CD4-positive, alpha-beta T cell treated with Interferon gamma for 1 hour (primary cell): Measurements from ENCODE around the gene SRRM2.

Source experiments
- DNase-seq: peaks from one replicate; pipeline ENCODE4 v3.0.0-alpha.2; 2020

Gene SRRM2

DNA sequence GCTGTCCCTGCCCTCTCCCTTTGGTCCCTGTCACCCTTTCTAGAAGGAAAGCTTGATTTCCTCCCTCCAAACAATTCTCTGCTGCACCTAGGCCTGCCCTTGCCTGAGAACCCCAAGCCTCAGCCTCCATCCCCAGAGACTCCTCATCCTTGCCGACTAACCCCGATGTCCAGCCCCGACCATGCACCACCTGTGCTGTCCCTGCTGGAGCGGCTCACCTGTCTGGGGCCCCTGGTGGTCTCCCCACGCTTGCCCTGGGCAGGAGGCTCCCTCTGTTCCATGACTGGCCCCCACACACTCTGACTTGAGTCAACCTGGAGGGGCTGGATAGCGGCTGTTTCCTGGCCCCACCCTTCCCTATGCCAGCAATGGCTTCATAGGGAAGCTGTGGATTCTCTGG is 12.0 kb upstream of the SRRM2 start:
- no peak for DNase-seq

DNA sequence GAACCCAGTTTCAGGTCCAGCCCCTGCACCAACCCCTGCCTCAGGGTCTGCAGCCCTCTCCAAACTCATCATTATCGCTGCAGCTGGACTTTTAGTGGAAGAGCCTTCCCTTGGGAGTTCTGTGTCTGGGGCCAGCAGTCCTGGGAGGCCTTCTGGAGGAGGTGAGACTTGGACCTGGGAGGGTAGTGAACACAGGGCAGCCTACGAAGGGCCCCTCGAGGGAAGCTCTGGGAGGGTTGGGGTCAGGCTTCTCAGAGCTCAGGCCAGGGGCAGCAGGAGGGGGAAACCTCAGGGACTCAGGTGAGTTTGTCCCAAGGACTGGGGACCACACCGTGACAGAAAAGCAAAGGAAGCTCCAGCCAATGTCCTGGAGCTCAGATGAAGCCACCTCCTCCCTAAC is 11.3 kb upstream of the SRRM2 start:
- no peak for DNase-seq

DNA sequence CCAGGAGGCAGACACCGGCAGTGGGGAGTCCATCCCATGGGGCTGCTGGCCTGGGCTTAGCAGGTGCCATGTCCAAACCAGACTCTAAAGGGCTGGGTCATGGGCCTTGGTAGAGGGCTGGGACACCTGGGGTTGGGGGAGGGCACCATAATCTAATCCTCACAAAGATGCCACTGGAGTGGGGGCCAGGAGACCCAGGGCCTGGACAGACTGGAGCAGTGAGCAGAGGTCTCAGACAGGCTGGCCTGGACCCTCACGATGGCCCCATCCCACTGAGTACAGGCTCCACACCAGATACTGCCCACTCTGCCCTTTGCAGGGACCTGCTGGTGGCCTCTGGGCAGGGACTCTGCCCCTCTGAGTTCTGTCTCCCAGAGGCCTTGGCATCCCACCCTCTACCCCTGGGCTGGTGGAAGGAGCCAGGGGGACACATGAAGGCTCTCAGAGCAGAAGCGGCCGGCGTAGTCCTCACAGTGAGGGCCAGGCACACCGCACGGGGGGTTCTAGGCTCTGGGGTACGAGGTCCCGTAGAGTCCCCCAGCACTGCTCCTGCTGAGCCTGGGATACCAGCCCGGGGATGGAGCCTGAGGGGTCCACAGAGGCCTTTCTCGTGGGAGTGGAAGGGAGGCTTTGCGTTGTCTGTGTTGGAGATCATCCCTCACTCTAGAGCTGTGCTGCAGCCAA is 10.0 kb upstream of the SRRM2 start:
- no peak for DNase-seq

DNA sequence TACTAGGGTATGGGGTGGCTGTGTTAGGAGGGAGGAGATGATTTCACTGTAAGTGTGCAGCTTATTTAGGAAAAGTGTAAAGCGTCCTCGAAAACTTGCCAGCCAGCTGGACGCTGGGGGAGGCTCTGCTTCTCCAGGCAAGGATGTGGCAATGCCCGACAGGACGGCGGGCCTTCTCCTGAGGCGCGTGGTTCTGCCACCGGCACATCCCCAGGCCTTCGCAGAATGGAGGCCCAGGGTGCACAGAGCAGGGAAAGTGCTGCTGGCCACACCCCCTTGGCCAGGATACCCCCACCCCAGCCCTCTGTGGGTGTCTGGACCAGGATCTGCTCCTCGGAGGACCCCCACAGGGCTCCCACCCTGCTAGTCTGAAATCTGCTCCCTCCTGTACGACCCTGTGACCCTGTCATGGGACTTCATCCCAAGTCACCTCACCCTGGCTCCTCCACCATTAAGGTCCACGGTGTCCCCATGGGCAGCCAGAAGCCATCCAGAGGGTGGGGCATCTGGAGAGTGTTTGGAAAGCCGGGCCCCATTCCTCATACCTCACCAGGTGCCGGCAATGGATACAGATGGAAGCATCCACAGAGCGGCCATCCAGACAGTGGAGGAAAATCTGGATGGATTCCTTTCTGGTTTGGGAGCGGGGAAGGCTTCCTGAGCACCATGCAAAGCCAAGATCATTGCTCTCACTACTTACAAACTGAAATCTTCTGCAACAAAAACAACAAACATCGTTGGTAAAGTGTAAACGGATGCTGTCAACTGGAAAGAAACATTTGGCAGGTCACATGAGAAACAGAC is 9.2 kb upstream of the SRRM2 start:
- DNase-seq, result no peak

DNA sequence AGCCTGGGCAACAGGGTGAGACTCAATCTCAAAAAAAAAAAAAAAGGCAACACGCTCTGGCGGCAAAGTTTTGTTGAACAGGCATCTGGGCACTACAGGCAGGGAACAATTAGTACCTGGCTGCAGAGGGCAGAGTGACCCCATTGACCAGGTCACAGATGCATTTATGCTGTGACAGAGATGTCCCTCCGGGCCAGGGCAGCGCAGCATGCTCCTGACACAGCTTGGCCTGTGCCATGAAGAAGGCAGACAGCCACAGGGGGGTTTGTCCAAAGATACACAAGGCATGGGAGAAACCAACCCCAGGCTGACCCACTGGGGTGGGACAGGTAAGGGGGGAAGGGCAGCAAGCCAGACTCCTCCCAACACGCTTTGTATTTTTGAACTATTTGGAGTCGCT is 7.7 kb upstream of the SRRM2 start:
- no peak for DNase-seq

DNA sequence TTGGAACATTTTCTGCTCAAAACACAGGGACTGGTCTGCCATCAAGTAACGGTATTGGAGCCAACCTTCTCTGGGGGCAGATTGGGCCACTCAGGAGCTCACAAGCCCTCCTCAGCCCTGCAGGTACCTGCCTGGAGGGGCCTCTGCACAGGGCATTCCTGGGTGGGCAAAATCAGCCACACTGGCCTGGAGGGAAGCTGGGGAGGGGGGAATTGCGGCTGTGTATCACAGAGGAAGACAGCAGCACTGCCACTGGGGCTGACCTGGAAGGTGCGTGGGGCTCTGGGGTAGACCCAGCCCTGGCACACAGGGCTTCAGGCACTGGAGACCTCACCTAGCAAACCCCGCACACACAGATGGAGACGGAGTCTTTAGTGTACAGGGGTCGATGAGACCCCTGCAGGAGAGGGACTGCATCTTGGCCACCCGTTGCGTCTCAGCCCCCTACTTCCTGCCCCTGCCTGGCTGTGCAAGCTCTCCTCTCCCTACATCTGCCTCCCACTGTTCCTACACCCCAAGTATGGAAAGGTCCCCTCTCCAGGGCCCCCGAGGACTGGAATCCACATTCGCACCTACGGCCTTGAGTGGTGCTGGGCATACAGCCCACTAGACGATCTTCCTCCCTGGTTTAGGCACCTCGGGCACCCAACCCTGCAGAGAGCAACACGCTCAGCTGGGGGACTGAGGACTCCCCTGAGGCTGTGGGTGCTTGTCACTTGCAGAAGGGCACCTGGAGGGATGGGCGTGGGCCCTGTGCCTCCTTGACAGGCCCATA is 7.1 kb upstream of the SRRM2 start:
- no peak for DNase-seq

DNA sequence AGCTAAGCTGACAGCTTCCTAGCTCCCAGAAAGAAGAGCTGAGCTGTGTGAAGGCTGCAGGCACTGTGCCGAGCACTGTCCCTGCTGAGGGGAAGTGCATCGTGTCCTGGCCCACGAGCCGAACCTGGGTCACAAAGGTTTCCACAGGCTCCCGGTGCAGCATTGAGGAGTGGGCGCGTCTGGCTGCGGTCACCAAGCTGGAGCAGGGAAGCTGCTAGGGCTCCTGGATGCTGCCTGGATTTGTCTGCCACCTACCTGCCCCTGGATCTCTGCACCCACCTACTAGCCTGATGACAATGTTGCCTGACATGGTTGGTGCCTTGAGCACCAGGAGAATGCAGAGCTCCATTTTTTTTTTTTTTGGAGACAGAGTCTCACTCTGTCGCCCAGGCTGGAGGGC is 6.5 kb upstream of the SRRM2 start:
- no peak for DNase-seq

DNA sequence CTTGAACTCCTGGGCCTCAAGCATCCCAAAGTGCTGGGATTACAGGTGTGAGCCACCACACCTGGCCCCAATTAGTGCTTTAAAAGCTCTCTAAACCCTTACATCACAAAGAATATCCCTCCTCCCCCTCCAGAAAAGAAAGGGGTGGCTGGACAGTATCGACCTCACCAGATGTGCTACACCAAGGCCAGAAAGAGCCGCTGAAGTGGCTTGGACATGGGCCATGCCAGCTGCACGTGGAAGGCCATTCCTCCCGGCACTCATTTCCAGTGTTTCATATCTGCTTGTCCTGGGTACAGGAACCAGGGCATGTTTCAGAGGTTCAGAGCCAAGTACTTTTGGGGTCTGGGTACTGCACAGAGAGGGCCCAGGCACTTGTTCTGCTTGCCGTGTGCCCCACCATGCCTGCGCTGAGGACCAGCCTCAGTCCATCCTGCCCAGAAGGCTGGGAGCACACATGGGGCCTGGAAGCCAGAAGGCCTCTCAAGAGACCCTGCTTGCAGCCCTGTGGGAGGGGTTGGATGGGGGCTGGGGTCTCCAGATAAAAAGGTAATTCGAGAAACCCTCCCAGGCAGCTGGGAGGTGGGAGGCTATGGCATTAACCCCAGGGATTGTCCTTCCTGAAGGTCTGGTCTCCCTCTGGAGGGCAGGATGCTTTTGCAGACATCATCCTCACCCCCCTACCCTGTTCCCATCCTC is 3.5 kb upstream of the SRRM2 start:
- DNase-seq, result no peak

DNA sequence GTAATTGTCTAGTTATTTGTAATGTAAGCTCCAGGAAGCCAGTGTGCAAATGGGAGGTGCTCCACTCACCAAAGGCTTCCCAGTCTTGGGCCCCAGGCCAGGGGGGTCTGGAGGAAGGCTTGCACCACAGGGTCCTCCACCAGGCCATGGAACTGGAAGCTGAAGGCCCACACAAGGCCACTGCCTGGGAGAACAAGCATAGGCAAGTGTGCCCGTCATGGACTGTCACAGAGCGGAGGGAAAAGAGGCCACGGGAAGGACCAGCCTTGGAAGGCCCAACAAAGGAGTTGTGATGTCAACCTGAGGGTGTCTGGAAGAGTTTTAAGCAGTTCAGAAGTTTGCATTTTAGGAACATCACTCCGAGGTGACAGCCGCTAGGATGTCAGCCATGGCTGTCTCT is 3.0 kb upstream of the SRRM2 start:
- DNase-seq, result no peak

DNA sequence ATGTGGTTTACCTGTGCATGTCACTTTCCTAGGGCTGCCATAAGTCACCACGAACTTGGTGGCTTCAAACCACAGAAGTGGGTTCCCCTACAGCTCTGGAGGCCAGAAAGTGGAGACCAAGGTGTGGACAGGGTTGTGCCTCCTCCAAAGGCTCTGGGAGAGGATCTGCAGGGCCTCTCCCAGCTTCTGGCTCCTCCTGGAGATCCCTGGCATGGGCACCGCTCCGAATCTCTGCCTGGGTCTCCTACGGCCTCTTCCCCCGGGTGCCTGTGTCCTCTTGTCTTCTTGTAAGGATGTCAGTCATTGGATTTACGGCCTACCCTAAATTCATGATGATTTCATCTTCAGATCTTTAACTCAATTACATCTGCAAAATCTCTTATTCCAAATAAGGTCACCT is 2.5 kb upstream of the SRRM2 start:
- DNase-seq, result no peak

DNA sequence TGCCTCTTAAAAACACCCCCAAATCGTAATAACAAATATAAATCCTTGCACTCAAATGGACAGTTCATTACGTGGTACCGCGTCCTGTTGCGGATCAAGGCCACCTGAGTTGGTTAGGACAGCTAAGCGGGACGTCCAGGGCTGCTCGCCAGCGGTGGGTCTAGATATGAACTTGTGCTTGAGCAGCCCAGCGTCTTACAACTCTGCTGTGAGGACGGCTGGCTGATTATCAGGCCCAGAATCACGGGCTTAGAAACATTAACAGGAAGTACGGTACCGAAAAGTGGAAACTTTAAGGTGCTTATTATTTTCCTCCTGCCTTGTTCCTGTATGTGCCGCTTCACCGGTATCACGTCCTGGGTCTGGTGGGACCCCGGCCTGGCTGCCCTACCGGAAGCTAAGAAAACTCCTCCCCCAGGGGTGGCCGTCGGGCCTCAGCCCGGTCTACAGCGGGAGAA is 832 bp upstream of the SRRM2 start:
- no peak for DNase-seq

DNA sequence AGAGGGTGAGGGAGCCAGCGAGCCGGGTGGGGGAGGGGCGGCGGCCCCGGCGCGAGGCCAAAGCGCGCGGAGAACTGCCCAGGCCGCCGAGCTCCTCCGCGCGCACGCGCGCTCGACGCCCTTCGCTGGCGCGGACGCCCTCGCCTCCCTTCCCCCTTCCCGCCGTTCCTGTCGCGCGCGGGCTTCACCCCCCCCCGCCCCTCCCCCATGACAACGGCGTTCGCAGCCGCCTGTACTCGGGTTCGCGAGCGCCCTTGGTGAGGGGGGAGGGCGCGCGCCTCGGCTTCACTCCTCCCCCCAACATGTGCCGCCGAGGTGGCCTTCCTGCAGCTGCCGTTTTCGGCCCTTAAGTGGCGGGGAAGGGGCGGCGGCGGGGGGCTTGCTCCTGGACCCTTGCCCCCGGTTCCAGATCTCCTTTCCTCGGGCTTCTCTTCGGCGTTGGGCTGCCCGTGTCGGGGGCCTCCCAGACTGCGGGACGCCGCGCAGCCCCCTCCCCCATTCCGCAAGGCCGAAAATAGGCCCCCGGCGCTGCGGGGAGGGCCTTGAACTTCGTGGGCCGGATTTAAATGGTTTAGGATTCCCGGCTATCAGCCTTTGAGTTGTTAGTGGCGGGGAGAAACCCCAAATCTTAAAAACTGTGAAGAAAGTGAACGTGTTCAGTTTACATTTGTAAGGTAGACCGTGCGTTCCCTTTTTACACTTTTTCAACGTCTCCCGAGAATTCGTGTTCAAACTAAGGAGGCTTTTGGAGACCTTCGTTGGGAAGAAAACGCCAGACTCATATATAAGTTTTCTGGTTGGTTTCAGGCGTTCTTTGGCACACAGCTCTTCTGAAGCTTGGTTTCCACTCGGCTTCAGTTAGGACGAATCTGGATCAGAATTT is 653 bp downstream of the SRRM2 start:
- peak; percentile 78 for DNase-seq

DNA sequence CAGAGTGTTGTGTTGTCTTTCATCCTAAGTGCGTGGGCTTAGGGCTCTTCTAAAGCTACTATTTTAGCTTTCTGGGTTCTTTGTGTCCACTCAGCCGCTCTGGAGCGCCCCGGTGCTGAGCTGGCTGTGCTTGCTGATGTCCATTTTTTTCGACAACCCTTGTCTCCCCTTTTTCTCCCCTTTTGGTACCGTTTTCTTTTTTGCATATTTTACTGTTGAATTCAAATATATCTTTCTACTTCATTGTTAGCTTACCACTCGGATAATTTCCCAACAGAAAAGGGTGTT is 1.2 kb downstream of the SRRM2 start:
- no peak for DNase-seq

DNA sequence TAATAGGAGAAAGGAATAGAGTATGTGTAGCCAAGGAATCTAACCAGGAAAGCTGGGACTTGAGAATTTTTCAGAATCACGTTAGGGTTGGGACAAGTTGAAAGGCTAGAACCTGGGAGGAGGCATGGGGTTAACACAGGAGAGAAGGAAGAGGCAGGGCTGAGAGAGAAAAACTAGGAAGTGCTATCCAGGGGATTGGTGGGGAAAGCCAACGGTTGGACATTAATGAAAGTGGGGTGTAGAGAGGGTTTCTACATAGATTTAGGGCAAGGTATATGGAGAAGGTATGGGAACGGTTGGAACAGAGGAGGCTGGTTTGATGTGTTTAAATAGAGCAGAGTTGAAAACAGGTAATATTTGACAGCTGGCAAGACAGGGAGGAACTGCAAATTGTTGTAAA is 2.7 kb downstream of the SRRM2 start:
- no peak for DNase-seq

DNA sequence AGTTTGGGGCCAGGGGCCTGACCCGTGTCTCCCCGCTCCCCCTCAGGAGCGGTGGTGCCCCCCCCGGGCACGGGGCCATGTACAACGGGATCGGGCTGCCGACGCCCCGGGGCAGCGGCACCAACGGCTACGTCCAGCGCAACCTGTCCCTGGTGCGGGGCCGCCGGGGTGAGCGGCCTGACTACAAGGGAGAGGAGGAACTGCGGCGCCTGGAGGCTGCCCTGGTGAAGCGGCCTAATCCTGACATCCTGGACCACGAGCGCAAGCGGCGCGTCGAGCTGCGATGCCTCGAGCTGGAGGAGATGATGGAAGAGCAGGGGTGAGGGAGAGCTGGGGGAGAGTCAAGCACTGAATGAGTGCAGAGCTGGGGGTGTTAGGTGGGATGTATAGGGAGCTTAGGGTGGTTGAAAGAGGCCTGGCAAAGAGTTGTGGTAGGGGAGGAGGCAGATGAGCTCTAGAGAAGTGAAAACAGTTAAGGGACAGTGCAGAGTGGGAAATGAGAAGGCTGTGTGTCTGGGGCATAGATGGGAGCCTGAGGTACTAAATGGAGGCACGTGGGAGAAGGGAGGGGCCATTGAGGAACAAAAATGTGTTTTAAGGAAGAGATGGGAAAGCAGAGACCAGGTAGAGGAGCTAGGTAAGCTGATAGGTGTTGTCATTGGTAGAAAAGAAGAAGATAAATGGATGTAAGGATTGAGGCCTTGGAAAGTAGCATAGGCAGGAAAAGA is 4.0 kb downstream of the SRRM2 start:
- no peak for DNase-seq

DNA sequence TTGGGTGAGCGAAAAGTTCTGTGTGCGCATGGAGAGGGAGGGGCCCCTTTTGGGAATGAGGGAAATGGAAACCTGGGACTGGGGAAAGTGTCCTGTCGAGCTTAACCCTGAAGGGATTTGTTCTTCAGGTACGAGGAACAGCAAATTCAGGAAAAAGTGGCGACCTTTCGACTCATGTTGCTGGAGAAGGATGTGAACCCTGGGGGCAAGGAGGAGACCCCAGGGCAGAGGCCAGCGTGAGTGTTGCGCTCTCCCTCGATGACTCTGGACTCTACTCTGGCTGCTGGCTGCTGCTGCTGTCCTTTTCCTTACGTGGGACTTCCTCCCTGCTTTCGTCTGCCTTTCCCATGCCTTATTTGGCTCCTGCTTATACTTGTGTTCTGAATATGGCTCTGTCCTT is 4.9 kb downstream of the SRRM2 start:
- no peak for DNase-seq

DNA sequence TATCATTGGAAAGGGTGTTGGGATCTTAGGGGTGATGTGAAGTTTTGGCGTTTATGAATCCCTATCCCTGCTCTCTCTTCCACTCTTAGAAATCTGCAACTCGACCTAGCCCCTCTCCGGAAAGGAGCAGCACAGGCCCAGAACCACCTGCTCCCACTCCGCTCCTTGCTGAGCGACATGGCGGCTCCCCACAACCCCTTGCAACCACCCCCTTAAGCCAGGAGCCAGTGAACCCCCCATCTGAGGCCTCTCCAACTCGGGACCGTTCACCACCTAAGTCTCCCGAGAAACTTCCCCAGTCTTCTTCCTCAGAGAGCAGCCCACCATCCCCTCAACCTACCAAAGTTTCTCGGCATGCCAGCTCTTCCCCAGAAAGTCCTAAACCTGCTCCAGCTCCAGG is 9.0 kb downstream of the SRRM2 start:
- DNase-seq, result no peak

DNA sequence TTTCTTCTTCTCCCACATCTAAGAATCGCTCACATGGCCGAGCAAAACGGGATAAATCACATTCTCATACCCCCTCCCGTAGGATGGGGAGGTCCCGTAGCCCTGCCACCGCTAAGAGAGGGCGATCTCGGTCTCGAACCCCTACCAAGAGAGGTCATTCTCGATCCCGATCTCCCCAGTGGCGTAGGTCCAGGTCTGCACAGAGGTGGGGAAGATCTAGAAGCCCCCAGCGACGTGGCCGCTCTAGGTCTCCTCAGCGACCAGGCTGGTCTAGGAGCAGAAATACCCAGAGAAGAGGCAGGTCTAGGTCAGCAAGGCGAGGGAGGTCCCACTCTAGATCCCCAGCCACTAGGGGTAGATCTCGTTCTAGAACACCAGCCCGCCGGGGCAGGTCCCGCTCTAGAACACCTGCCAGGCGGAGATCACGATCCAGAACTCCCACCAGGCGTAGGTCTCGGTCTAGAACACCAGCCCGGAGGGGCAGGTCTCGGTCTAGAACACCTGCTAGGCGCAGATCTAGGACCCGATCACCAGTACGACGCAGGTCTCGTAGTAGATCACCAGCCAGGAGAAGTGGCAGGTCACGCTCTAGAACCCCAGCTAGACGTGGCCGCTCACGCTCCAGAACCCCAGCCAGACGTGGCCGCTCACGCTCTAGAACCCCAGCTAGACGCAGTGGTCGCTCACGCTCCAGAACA is 9.6 kb downstream of the SRRM2 start:
- DNase-seq, result no peak

DNA sequence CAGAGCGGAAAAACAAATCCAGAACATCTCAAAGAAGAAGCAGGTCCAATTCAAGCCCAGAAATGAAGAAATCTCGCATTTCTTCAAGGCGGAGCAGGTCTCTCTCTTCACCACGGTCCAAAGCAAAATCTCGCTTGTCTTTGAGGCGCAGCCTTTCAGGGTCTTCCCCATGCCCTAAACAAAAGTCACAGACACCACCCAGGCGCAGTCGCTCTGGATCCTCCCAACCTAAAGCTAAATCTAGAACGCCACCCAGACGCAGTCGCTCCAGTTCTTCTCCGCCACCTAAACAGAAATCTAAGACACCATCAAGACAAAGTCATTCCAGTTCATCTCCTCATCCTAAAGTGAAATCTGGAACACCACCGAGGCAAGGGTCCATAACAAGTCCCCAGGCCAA is 10.3 kb downstream of the SRRM2 start:
- no peak for DNase-seq

DNA sequence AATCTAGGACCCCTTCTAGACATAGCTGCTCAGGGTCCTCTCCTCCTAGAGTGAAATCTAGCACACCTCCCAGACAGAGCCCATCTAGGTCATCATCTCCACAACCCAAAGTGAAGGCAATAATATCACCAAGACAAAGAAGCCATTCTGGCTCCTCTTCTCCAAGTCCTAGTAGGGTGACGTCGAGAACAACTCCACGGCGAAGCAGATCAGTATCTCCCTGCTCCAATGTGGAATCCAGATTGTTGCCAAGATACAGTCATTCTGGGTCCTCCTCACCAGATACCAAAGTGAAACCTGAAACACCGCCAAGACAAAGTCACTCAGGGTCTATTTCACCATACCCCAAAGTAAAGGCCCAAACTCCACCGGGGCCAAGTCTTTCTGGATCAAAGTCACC is 10.7 kb downstream of the SRRM2 start:
- no peak for DNase-seq

DNA sequence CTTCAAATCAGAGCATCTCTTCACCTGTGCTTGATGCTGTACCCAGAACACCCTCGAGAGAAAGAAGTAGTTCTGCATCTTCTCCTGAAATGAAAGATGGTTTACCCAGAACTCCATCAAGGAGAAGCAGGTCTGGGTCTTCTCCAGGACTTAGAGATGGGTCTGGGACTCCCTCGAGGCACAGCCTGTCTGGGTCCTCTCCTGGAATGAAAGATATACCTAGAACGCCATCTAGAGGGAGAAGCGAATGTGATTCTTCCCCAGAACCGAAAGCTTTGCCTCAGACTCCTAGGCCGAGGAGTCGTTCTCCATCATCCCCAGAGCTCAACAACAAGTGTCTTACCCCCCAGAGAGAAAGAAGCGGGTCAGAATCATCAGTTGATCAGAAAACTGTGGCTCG is 12.3 kb downstream of the SRRM2 start:
- DNase-seq, result no peak
